GM12891 (cell line): ENCODE measurements around the gene ASB2.

Source experiments
- DNase-seq: peaks from one replicate; pipeline ENCODE4 v3.0.0; 2011; ENCODE audit warnings: low spot score; ENCODE audit not compliant: insufficient read length
- FAIRE-seq: peaks from 2 replicates; lab custom pipeline; 2011; peaks lifted over from hg19 to GRCh38; lab: Jason Lieb, UNC
- PAX5 ChIP-seq: IDR thresholded peaks from 2 replicates; pipeline ENCODE4 v1.6.1; 2011; ENCODE audit warnings: low read length, moderate library complexity, mild to moderate bottlenecking; ENCODE audit not compliant: insufficient read depth, severe bottlenecking
- POLR2A ChIP-seq: IDR thresholded peaks from 2 replicates; pipeline ENCODE4 v1.6.1; 2011; ENCODE audit warnings: low read depth, low read length, control low read depth
- POLR2AphosphoS5 ChIP-seq: IDR thresholded peaks from 2 replicates; pipeline ENCODE4 v1.6.1; 2011; ENCODE audit warnings: low read depth, low read length, control low read depth
- POU2F2 ChIP-seq: IDR thresholded peaks from 2 replicates; pipeline ENCODE4 v1.6.1; 2011; ENCODE audit warnings: low read depth, mild to moderate bottlenecking, control low read depth, low read length, moderate library complexity
- SPI1 ChIP-seq: IDR thresholded peaks from 2 replicates; pipeline ENCODE4 v1.6.1; 2011; ENCODE audit warnings: low read depth, low read length, control low read depth
- TAF1 ChIP-seq: IDR thresholded peaks from 2 replicates; pipeline ENCODE4 v1.6.1; 2011; ENCODE audit warnings: low read depth, low read length, control low read depth

Gene ASB2

DNA sequence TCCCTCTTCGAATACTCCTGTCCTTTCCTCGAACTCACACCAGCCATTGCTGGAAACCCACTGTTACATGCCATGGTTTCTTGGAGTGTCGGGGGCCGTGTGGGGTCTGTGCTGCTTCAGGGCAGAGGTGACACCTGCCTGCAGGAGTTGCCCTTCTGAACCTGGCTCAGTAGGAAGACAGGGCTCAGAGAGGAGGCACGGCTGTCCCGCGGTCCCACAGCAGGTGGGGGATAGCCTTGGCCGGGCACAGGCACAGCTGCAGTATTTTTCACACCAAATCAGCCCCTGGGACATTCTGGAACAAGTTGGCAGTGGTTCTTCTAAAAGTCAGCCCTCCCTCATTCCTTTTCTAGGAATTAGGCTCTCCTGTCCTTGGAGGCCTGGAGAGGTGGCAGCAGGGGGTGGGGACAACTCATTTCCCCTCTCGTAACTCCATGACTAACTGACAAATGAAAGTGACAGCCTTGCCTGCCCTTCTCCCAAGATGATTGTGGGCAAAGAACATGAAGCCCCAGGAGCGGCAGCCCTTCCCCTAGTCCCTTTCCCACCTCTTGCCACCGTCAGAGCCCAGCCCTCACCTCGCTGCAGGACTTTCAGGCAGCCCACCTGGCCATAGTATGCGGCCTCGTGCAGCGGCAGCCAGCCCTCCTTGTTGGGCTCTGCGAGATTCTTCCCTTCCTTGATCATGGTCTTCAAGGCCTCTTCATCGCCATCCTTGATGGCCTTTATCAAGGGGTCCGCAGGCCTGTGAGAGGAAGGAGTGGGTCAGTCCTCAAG lies 22.4 kb downstream of the ASB2 start:
- FAIRE-seq (no peak), DNase-seq (no peak)
- TF ChIP-seq TAF1, result no peak
- no peak for TF ChIP-seq POLR2A
- TF ChIP-seq PAX5, result no peak
- TF ChIP-seq POLR2AphosphoS5, result no peak
- no peak for TF ChIP-seq POU2F2
- TF ChIP-seq SPI1, result no peak

DNA sequence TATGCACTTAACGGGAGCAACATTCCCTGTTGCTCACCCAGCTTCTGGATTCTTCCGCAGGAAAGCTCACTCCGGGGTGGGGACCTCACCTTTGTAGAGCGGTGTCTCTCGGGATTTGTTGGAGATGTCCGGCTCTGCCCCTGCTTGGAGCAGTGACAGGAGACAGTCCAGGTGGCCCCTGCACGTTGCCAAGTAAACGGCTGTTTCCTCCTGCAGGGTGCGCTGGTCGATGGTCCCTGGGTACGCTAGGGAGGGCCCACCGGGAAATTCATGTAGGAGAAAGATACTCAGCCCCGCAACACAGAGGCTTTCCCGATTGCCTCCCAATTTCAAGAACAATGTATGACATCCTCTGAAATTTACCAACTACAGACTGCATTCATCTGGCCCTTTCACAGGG lies 23.1 kb downstream of the ASB2 start:
- TF ChIP-seq POU2F2 (no peak), POLR2A (no peak), TAF1 (no peak), SPI1 (no peak), POLR2AphosphoS5 (no peak), PAX5 (no peak)
- FAIRE-seq (no peak), DNase-seq (no peak)

DNA sequence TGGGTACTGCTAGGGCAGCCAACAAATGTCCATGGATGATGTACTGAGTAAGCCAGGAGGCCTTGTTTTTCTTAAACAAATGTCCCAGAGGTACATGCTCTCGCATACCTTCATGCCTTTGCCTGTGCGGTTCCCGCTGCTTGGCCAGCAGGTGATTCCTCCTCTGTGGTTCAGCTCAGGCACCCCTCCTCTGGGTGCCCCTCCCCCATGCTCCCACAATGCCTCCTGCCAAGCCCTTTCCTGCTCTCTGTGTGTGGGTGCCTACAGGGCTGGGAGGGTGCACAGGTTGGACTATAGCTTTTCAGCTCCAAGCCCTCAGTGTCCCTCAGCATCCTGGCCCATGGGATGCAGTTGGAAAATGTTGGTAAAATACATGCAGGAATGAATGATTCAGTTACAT lies 23.5 kb downstream of the ASB2 start:
- no peak for DNase-seq
- no peak for TF ChIP-seq PAX5
- no peak for TF ChIP-seq POLR2AphosphoS5
- TF ChIP-seq TAF1, result no peak
- TF ChIP-seq POLR2A, result no peak
- no peak for TF ChIP-seq POU2F2
- no peak for TF ChIP-seq SPI1
- FAIRE-seq, result no peak

DNA sequence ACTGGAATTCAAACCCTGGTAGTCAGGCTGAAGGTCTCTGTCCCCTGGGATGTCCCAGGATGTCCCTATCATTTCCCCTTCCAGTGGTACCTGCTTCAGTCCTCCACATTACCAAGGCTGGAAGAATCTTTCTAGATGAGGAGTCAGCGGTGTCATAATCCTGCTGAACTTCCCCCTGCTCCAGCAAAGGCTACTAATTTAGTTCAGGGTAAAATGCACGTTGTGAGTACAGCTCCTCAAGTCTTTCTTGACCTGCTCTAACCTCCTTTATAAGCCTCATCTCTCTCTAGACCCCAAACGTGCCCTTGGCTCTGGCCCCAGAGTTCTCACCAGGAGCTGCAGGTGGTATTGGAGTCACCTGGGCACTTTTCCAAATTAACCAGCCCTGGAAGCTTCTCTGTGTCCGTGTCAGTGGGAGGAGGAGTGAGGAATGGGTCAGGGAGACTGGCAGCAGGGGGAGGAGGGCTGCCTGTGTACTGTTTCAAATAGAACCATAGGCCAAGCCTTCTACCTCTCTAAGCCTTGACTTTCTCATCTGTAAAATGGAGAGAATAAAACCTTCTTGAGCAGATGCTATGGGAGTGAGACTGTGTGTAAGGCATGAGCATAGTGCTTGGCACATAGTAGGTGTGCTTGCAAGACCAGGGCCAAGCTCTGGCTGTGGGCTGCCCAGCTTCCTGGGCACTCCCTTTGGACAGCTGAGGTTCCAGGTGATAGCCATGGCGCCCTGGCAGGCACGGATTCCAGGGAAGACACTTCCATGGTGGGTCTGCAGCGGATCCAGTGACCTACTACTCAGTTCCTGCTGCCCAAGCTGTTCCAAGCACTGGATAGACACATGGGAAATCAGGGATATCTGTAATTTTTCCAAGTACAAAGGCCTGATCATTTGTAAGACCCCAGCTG lies 24.5 kb downstream of the ASB2 start:
- FAIRE-seq (no peak), DNase-seq (no peak)
- TF ChIP-seq POLR2A, result no peak
- TF ChIP-seq POU2F2, result no peak
- TF ChIP-seq POLR2AphosphoS5, result no peak
- TF ChIP-seq PAX5, result no peak

DNA sequence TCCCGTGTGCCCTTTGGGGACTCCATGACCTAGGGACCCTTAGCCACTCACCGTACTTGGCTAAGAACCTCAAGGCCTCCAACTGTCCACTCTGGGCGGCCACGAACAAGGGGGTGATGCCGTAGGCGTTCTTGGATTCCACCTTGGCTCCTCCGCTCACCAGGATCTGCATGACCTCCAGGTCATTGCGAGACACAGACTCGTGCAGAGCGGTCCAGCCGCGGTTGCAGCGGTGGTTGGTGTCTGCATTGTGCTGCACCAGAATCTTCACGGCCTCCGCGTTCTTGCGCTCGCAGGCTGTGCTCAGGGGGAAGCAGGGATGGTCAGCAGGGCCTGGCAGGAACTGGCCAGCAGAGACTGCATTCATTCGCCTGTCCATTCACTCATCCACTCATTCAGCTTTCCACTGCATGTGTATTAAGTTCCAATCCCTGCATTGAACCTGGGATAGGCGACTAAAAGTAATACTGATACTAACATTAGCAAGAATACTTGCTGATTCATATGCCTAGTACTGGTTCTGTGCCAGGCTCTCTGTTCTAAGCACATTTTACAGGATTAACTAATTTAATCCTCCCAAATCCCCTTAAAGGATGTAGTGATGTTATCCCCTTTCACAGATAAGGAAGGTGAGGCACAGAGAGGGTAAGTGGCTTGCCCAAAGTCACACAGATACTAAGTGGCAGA lies 25.3 kb downstream of the ASB2 start:
- FAIRE-seq, result no peak

DNA sequence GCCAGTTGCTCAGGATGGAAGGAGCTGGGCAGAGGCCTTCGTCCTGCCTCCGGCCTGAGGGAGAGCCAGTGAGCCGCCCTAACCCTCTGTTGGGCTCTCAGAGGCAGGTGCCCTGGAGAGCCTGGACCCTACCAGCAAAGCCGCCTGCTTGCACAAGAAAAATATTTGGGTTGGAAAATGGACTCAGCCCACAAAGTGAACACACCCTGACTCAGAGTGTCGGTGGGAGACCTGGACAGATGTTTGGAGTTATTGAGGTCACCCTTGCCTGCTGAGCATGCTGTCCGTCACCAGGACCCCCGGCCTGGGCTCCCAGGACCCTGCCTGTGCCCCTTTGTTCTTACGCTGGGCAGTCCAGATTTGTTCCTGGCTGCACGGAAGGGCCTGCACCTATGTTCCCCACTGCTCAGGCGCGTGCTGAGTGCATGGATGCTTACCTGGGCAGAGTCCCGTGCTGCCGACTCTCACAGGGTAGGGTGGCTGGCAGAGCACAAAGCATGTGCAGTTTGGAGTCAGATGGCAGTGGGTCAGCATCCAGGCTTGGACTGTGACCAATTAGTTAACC lies 26.8 kb downstream of the ASB2 start:
- no peak for TF ChIP-seq POLR2AphosphoS5
- no peak for TF ChIP-seq PAX5
- TF ChIP-seq TAF1, result no peak
- FAIRE-seq, result no peak

More for the DNA sequence above, 25.3 kb downstream of the ASB2 start:
- DNase-seq, result no peak
- TF ChIP-seq POLR2A (no peak), TAF1 (no peak)

DNA sequence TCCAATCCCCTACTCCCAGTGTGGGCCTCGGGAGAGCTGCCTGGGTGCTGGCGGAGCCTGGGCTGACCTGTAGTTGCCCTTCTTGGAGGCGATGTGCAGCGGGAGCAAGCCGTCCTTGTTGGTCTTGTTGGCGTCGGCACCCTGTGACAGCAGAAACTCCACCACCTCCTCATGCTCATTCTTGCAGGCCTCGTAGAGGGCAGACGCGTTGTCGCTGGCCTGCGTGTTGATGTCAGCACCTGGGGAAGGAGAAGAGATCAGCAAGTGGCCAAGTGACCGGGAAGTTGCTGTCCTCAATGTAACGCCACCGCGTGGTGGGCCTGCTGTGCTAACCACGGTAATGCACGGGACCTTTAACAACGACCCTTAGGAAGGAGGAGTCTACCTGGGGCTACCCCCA lies 29.1 kb downstream of the ASB2 start:
- TF ChIP-seq POLR2A (no peak), SPI1 (no peak), POU2F2 (no peak), PAX5 (no peak), POLR2AphosphoS5 (no peak), TAF1 (no peak)
- no peak for FAIRE-seq
- no peak for DNase-seq

More for the DNA sequence above, 26.8 kb downstream of the ASB2 start:
- DNase-seq, result no peak

DNA sequence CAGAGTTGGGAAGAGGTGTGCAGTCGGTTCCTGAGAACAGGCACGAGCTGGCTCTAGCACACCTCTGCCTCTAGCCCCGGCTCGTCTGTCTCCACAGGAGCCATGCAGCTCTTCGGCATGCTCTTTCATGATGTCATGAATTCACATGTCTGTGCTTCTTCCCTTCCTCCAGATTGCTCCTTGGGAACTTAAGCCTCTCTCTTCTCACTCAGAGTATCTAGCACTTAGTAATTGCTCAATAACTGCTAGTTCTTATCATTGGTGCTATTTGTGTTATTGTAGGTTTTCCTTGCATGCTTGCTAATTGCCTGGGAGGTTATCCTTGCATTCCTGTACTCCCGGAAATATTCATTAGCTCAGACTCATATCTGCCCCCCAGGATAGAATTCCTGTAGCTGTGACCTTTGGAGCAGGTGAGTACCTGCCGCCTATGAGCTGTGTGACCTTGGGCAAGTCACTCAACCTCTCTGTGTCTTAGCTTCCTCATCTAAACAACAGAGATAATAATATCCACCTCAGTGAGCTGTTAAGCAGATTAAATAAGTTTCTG lies 29.8 kb downstream of the ASB2 start:
- DNase-seq (no peak), FAIRE-seq (no peak)
- TF ChIP-seq POLR2AphosphoS5 (no peak), POLR2A (no peak), SPI1 (no peak), TAF1 (no peak), POU2F2 (no peak), PAX5 (no peak)

DNA sequence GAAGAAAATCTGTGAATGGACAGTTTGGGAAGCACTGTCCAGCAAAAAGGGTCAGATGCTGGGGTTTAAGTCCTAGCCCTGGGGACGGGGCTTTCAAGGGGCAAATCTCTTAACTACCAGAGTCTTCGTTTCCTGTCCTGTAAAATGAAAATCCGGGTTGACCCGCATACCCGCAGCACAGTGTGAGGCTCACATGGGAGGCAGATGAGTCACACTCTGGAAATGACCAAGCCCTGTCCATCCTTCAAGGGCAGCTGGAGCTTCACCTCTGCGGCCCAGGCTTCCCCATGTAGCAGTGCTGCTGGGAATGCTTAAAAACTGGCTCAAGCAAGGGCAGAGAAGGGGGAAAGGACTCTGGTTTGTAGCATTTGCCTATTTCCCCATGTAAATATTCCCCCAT lies 30.3 kb downstream of the ASB2 start:
- TF ChIP-seq PAX5 (no peak), POLR2AphosphoS5 (no peak), TAF1 (no peak), POU2F2 (no peak), SPI1 (no peak), POLR2A (no peak)
- FAIRE-seq, result no peak
- no peak for DNase-seq
